GM04504 (cell line): ENCODE results near the gene ZNF160.
"Not testable (repeated sequence)": the region's sequence is repeated elsewhere in the genome, so short reads cannot be mapped to it uniquely, and the experiment has no call there.

Experiments
- DNase-seq: peaks from one replicate; pipeline ENCODE4 v3.0.0-alpha.2; 2012; ENCODE audit warnings: low read depth

Gene ZNF160

GRCh38 chr19:53092723-53093122, 10.5 kb downstream of the ZNF160 start:
- no peak for DNase-seq

- no peak for DNase-seq
Observed at GRCh38 chr19:53091413-53092254, 11.6 kb downstream of the ZNF160 start.

GRCh38 chr19:53088091-53088490, 15.1 kb downstream of the ZNF160 start:
- no peak for DNase-seq

- no peak for DNase-seq
Observed at GRCh38 chr19:53086949-53087348, 16.3 kb downstream of the ZNF160 start.

- DNase-seq = no peak
Observed at GRCh38 chr19:53085496-53085895, 17.7 kb downstream of the ZNF160 start.

- no peak for DNase-seq
Observed at GRCh38 chr19:53082929-53083328, 20.3 kb downstream of the ZNF160 start.

- DNase-seq = no peak
Observed at GRCh38 chr19:53079313-53079924, 23.8 kb downstream of the ZNF160 start.

GRCh38 chr19:53078668-53079067, 24.6 kb downstream of the ZNF160 start:
- no peak for DNase-seq

GRCh38 chr19:53076984-53077383, 26.2 kb downstream of the ZNF160 start:
- DNase-seq = no peak

GRCh38 chr19:53068834-53069233, 34.4 kb downstream of the ZNF160 start:
- no peak for DNase-seq

- DNase-seq = no peak
Observed at GRCh38 chr19:53068199-53068598, 35.0 kb downstream of the ZNF160 start.

GRCh38 chr19:53057904-53058580, 45.2 kb downstream of the ZNF160 start:
- DNase-seq = no peak

GRCh38 chr19:53055117-53055516, 48.1 kb downstream of the ZNF160 start:
- DNase-seq = no peak

GRCh38 chr19:53047379-53047778, 55.8 kb downstream of the ZNF160 start:
- DNase-seq = no peak

- no peak for DNase-seq
Observed at GRCh38 chr19:53045536-53045935, 57.7 kb downstream of the ZNF160 start.

GRCh38 chr19:53041366-53041765, 61.9 kb downstream of the ZNF160 start:
- no peak for DNase-seq

GRCh38 chr19:53037101-53038097, 65.8 kb downstream of the ZNF160 start:
- no peak for DNase-seq

GRCh38 chr19:53034948-53035675, 68.1 kb downstream of the ZNF160 start:
- DNase-seq = no peak

GRCh38 chr19:53034054-53034453, 69.2 kb downstream of the ZNF160 start:
- no peak for DNase-seq

- DNase-seq = not testable (repeated sequence)
Observed at GRCh38 chr19:53028306-53028705, 74.9 kb downstream of the ZNF160 start.

GRCh38 chr19:53019684-53020083, 83.5 kb downstream of the ZNF160 start:
- DNase-seq = no peak
